SKM-1 (cell line): Measurements from ENCODE around the gene IRF2.

Source experiments
- DNase-seq: peaks from one replicate; lab custom pipeline; 2025; ENCODE audit not compliant: unreplicated experiment; lab: John Stamatoyannopoulos, UW

Gene IRF2

DNA sequence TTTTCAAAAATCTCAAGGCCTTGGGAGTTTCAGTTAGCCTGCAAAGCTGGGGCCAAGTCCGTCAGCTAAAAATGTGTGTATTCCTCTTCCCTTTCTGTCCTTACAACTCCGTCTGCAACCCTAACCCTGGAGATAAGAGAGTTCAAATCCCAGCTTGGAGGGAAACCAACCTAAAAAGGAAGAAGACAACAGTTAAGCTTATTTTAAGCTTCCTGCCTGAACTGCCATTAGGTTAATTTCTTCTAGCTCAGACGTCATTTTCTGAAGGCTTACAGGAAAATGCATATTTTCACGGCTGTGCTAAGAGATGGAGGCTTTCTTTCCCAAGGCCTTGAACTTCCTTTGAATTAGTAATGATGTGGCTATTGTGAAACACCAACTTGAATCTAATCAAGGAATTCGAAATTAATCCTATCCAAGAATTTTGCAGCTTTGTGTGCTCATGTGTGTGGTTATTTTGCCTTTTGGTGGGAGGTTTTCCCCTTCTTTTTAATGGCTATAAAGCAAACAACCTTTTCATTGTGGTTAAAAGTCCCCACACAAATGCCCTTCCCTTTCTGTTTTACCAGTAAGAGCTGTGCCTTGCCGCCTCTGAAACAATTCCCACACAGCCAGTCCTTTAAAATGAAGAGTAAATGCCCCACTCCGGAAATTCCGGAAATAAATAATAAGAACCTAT, 103.5 kb downstream of the IRF2 start:
- no peak for DNase-seq

GRCh38 chr4:184369871-184370270, 104.5 kb downstream of the IRF2 start:
- no peak for DNase-seq

GRCh38 chr4:184368731-184369130, 105.6 kb downstream of the IRF2 start:
- no peak for DNase-seq

- DNase-seq: no peak
Observed at GRCh38 chr4:184368290-184368689, 106.1 kb downstream of the IRF2 start.

GRCh38 chr4:184364100-184364921, 110.0 kb downstream of the IRF2 start:
- DNase-seq: no peak

GRCh38 chr4:184363258-184363657, 111.1 kb downstream of the IRF2 start:
- no peak for DNase-seq

DNA sequence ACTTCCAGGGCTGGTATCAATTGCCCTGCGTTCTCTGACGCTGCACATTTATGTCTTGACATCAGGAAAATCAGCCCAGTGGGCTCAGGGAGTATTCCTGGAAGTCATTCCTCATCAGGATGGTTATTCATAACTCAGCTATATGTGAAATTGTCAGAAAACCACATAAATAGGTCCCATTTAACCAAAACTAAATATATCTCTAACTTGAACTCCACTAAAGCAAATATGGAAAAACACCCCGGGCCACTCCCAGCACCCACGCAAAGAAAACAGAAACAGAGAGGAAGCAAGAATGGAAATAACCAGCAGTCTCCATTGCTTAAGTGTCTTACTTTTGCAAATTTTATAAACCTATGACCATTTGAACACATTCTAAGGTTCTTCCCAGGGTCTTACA, 112.0 kb downstream of the IRF2 start:
- no peak for DNase-seq

DNA sequence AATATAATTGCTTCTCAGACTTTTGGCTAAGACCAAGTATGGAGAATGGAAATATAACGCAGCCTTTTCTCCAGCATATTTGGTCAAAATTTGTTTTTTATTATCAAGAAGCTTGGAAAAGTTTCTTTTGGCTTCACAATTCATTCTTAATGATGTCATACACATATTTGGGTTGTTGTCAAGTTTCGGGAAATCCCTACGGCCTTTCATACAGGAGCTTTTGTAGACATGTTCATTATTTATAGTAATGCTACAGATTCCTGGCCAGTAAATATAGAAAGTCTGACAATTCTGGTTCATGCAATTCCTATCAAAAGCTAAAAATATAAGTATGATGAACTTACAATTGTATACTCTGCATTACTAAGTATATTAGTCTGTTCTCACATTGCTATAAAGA, 112.9 kb downstream of the IRF2 start:
- DNase-seq: no peak

DNA sequence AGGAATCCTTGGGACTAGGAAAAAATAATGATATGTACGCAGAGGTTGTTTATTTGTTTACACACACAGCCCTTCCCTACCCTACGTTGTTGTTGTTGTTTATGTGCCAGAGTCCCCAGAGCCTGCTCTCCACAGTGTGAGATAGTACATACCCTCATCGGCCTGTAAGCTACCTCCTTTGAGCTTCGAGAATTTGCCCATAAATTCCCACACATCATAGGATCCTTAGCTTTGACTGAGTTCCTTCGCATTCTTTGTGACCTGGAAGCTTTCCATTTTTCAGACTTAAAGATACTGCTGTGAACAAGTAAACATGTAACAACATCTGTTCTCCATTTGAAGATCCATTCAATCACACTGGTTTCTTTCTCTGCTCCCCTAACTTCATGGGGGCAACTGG, 114.5 kb downstream of the IRF2 start:
- DNase-seq: no peak

GRCh38 chr4:184358521-184359232, 115.7 kb downstream of the IRF2 start:
- DNase-seq: no peak

GRCh38 chr4:184357772-184358171, 116.6 kb downstream of the IRF2 start:
- DNase-seq: peak; percentile 13

DNA sequence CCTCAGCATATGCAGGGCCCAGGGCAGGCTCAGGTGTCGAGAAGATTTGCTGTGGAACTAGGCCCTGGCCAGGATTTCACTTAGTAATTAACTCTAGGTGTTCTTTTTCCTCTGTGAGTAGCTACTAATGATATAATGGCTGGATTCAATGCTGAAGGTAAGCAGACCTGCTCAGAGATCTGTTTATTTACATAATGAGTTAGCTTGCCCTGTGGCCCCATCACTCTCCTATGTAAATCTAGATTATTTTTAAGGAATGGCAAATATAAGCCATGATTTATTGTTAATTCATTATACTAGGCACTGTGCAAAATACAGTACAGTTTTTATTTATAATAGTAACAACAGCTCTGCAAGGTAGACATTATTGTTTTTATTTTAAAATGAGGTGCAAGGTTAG, 117.2 kb downstream of the IRF2 start:
- no peak for DNase-seq

DNA sequence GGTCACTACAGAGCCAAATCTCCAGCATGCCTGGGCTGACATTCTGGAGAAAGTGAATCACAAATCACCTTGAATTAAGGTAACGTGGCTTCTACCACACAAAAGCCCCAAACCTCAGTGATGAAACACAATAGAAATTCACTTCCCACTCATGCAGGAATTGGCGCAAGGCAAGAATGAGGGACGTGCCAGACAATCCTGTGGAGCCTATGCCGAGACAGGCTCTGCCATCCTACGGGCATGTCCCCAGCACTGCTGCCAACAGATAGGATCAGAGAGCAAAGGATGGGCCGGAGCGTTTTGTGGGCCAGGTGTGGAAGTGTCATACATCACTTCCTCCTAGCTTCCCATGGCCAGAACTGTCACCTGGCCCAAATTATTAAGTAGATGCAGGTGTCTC, 118.0 kb downstream of the IRF2 start:
- no peak for DNase-seq

DNA sequence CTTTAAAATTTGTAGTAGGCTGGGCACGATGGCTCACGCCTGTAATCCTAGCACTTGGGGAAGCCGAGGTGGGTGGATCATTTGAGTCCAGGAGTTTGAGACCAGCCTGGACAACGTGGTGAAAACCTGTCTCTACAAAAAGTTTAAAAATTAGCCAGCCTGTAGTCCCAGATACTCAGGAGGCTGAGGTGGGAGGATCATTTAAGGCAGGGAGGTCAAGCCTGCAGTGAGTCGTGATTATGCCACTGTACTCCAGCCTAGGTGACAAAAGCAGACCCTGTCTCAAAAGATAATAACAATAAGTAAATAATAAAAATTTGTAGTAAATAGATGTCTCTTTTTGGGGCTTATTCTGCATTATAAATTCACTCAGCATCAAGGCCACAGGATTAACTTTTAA, 118.5 kb downstream of the IRF2 start:
- DNase-seq: no peak

DNA sequence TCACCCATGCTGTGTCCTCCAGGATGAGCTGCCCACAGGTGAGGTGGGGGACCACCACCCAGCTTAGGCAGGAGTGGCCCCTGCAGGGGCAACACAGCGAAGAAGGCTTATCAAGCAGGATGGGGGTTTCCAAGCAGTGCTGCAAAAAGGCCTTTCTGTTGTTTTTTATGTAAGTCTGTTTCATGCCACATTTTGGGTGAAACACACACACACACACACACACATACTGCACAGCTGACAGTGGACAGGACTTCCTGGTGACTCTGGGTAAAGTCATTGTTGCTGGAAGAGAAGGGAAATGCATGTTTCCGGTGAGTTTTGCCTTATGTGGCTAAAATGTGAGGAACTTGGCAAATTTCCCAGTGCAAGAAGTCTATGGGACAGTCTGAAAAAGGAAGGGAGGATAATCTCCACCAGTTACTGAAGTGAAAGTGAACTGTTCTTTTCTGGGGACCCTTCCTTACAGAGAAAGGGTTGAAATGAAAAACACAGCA, 119.2 kb downstream of the IRF2 start:
- DNase-seq: peak; percentile 91

- DNase-seq: no peak
Observed at GRCh38 chr4:184352891-184353290, 121.5 kb downstream of the IRF2 start.

GRCh38 chr4:184351560-184352451, 122.5 kb downstream of the IRF2 start:
- DNase-seq: no peak

- no peak for DNase-seq
Observed at GRCh38 chr4:184350964-184351363, 123.4 kb downstream of the IRF2 start.

GRCh38 chr4:184350213-184350817, 124.0 kb downstream of the IRF2 start:
- DNase-seq: no peak

DNA sequence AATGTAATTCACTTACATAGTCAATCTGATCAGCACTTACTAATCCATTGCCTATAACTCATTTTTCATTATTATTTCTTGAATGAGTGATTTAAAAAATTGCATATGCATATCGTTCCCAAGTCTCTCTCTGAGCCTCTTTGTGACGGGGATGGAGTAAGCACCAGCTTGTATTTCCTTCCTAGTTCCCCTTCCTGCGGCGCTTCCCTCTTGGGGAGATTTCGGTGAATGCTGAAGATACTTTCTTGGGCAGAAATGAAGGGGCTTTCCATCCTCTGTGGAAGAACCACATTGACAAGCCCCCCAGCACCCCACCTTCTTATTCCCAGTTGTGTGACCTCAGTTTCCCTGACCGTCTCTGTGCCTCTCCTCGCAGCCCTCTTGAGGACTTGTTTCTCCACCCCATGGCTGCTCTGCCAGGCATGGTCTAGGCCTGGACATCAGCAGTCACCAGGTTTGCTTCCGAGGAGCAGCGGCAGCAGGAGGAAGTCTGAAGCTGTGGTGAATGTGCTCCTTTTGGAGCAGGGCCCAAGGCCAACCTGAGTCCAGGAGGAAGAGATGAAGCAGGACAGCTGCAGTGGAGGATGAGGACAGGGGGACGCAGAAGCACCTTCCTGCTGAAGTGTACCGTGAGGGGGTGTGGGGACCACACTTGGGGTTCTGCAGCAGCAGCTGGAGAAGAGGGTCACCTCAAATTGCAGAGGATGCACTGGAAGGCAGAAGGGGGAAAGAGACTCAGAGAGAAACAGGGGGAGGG, 124.9 kb downstream of the IRF2 start:
- no peak for DNase-seq
